Measurements from ENCODE around the gene CNIH4.
"Not testable (repeated sequence)": the region's sequence is repeated elsewhere in the genome, so short reads cannot be mapped to it uniquely, and the experiment has no call there.

The CNIH4 gene

GRCh38 chr1:224402472-224403036 is 45.9 kb downstream of the CNIH4 start:
- no peak for DNase-seq (ENCODE audit: low read depth)

- no peak for DNase-seq (ENCODE audit: low read depth)
Observed at GRCh38 chr1:224404916-224405603, 48.4 kb downstream of the CNIH4 start.

- no peak for DNase-seq (ENCODE audit: low read depth)
Observed at GRCh38 chr1:224405604-224405970, 48.9 kb downstream of the CNIH4 start.

GRCh38 chr1:224406216-224406615 is 49.5 kb downstream of the CNIH4 start:
- no peak for DNase-seq (ENCODE audit: low read depth)

DNA sequence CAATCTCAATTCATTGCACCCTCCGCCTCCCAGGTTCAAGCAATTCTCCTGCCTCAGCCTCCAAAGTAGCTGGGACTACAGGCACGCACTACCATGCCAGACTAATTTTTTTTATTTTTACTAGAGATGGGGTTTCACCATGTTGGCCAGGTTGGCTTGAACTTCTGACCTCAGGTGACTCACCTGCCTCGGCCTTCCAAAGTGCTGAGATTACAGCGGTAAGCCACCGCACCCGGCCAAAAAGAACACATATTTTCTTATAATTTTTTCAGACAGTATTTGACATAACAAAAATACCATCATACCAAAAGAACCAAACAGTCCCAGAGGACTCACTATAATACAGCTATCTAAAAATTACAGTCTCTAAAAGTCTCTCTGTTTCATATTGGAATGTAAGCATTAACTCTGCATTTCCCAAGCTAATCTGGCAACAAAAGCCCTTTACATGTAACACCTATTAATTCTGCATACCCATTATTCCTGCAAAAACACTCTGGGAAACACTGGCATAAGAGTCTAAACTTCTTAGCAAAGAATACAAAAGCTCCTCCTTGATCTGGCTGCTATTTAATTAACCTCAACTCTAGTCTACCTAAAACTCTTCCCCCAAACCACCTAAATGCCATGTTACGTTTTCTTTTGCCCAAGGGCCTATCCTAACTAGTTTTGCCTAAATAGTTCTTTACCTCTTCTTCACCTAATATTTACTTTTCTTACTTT is 51.1 kb downstream of the CNIH4 start:
- no peak for DNase-seq (ENCODE audit: low read depth)

- DNase-seq (ENCODE audit: low read depth), result no peak
Observed at GRCh38 chr1:224408294-224408590, 51.6 kb downstream of the CNIH4 start.

- no peak for DNase-seq (ENCODE audit: low read depth)
Observed at GRCh38 chr1:224411766-224412165, 55.1 kb downstream of the CNIH4 start.

- DNase-seq (ENCODE audit: low read depth), result no peak
Observed at GRCh38 chr1:224420106-224420505, 63.4 kb downstream of the CNIH4 start.

- no peak for DNase-seq (ENCODE audit: low read depth)
Observed at GRCh38 chr1:224425279-224425884, 68.7 kb downstream of the CNIH4 start.

- DNase-seq (ENCODE audit: low read depth), result not testable (repeated sequence)
Observed at GRCh38 chr1:224426869-224427268, 70.2 kb downstream of the CNIH4 start.

DNA sequence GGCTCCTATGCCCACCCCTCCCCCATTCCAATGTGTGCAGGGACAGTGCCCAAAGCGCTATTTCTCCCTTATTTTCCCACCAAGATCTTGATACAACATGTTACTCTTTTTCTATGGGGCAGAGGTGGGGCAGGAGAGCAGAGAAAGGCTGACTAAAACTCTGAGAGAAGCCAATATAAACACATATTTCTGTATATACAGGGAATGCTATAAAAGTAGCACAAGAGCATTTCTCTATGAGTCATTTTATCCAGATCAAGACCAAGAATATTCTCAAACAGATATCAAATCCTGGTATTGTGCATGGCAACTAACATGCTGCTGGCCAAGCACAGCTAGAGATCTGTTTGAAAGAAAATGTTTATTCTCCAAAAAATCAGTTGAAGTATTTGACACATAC is 70.7 kb downstream of the CNIH4 start:
- DNase-seq (ENCODE audit: low read depth), result no peak

DNA sequence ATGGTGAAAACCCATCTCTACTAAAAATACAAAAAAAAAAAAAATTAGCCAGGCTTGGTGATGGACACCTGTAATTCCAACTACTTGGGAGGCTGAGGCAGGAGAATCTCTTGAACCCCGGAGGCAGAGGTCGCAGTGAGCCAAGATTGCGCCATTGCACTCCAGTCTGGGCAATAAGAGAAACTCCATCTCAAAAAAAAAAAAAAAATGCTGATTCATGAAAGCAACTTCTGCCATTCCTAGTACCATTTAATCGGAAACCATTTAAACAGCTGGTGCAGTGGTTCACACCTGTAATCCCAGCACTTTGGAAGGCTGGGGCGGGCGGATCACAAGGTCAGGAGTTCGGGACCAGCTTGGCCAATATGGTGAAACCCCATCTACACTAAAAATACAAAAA is 72.0 kb downstream of the CNIH4 start:
- DNase-seq (ENCODE audit: low read depth), result not testable (repeated sequence)

All from stimulated activated CD8-positive, alpha-beta memory T cell treated with anti-CD3 and anti-CD28 coated beads, Interleukin-7, amount 100 ng/mL, for 24 hours (primary cell).